ENCODE measurements around the gene MTG2.
"Not testable (repeated sequence)": the region's sequence is repeated elsewhere in the genome, so short reads cannot be mapped to it uniquely, and the experiment has no call there.

The MTG2 gene

GRCh38 chr20:62148383-62148782, 34.4 kb upstream of the MTG2 start:
- H3K27me3 ChIP-seq (ENCODE audit: control insufficient read depth, insufficient read depth, low read length); H3K4me1 ChIP-seq (ENCODE audit: control insufficient read depth, insufficient read depth, low read length); H3K9me3 ChIP-seq (ENCODE audit: control insufficient read depth, low read length); H3K4me3 ChIP-seq (ENCODE audit: low read length); H3K9ac ChIP-seq (ENCODE audit: low read length); H3K36me3 ChIP-seq (ENCODE audit: control insufficient read depth, insufficient read depth, low read length): not testable (repeated sequence)

DNA sequence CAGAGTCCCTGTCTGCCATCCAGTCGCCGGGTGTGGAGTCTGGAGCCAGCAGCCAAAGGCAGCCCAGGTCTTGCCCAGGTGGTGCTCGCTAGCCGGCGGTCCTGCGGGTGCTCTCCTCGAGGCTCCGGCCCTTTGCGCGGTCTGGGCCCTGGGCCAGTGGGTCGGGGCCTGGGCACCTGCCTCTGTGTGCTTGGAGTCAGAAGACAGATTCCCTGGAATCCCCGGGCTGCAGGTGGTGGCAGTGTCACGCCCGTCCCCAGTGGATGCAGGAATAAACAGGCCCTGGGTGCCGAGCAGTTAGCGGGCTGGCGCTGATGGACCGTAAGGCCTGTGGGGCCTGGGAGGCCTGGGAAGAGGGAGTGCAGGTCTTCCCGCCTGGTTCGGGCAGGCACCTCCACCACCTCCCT, 33.9 kb upstream of the MTG2 start:
- Histone ChIP-seq H3K27me3 (ENCODE audit: control insufficient read depth, insufficient read depth, low read length) (no peaks in the 10 kb centered on the region), H3K9me3 (ENCODE audit: control insufficient read depth, low read length) (no peaks in the 10 kb centered on the region), H3K9ac (ENCODE audit: low read length) (no peak overlapping the region), H3K4me3 (ENCODE audit: low read length) (no peak overlapping the region), H3K36me3 (ENCODE audit: control insufficient read depth, insufficient read depth, low read length) (no peaks in the 10 kb centered on the region), H3K4me1 (ENCODE audit: control insufficient read depth, insufficient read depth, low read length) (peaks cover 7% of the 10 kb centered on the region)

DNA sequence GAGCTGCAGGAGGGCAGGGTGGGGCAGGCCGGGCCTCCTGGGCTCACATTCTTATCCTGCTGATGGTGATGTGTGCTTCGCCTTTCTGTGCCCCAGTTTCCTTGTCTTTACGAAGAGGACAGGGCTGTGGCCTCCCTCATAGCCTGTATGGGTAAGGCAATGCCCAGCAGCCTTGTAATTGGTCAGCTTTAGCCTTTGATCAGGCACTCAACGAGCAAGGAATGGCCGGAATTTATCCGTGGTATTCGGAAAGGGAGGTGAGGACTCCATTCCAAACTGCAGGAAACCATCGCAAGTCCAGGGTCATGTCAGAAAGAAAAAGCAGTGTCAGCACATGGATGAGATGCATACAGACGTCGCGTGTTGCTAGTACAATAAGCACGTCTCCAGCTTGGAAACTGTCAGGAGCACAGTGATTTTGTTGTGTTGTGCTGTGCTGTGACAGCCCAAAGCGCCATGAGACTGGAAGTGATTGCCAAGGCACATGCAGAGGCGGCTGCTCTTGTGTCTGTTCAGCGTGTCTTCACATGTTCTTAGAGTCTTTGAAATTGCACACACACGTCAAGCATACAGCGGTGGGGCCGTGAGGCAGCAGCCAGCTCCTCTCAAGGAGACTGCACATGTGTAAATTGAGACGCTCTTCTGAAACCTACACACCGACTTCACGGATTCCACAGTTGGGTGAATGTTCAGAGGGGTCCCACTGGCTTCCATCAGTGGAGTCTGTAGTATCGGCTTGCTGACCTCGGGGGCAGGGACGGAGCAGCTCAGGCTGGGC, 33.1 kb upstream of the MTG2 start:
- no peak overlapping the region for H3K9ac ChIP-seq (ENCODE audit: low read length)
- H3K4me1 ChIP-seq (ENCODE audit: control insufficient read depth, insufficient read depth, low read length), result peaks cover 5% of the 10 kb centered on the region
- no peaks in the 10 kb centered on the region for H3K36me3 ChIP-seq (ENCODE audit: control insufficient read depth, insufficient read depth, low read length)

GRCh38 chr20:62150310-62150575, 32.6 kb upstream of the MTG2 start:
- no peaks in the 10 kb centered on the region for H3K27me3 ChIP-seq (ENCODE audit: control insufficient read depth, insufficient read depth, low read length)
- H3K4me3 ChIP-seq (ENCODE audit: low read length), result no peak overlapping the region
- H3K9me3 ChIP-seq (ENCODE audit: control insufficient read depth, low read length), result no peaks in the 10 kb centered on the region
- no peaks in the 10 kb centered on the region for H3K4me1 ChIP-seq (ENCODE audit: control insufficient read depth, insufficient read depth, low read length)
- H3K36me3 ChIP-seq (ENCODE audit: control insufficient read depth, insufficient read depth, low read length), result no peaks in the 10 kb centered on the region
- H3K9ac ChIP-seq (ENCODE audit: low read length), result no peak overlapping the region

More for the DNA sequence above, 33.1 kb upstream of the MTG2 start:
- H3K9me3 ChIP-seq (ENCODE audit: control insufficient read depth, low read length), result no peaks in the 10 kb centered on the region
- no peaks in the 10 kb centered on the region for H3K27me3 ChIP-seq (ENCODE audit: control insufficient read depth, insufficient read depth, low read length)
- no peak overlapping the region for H3K4me3 ChIP-seq (ENCODE audit: low read length)

- H3K36me3 ChIP-seq (ENCODE audit: control insufficient read depth, insufficient read depth, low read length), result no peaks in the 10 kb centered on the region
- no peaks in the 10 kb centered on the region for H3K27me3 ChIP-seq (ENCODE audit: control insufficient read depth, insufficient read depth, low read length)
- no peak overlapping the region for H3K9ac ChIP-seq (ENCODE audit: low read length)
- H3K4me3 ChIP-seq (ENCODE audit: low read length), result no peak overlapping the region
- no peaks in the 10 kb centered on the region for H3K4me1 ChIP-seq (ENCODE audit: control insufficient read depth, insufficient read depth, low read length)
- H3K9me3 ChIP-seq (ENCODE audit: control insufficient read depth, low read length), result no peaks in the 10 kb centered on the region
Measured at GRCh38 chr20:62151225-62151624, 31.6 kb upstream of the MTG2 start.

GRCh38 chr20:62151835-62152364, 30.9 kb upstream of the MTG2 start:
- no peak overlapping the region for H3K4me3 ChIP-seq (ENCODE audit: low read length)
- H3K27me3 ChIP-seq (ENCODE audit: control insufficient read depth, insufficient read depth, low read length), result no peaks in the 10 kb centered on the region
- H3K36me3 ChIP-seq (ENCODE audit: control insufficient read depth, insufficient read depth, low read length), result no peaks in the 10 kb centered on the region
- no peaks in the 10 kb centered on the region for H3K9me3 ChIP-seq (ENCODE audit: control insufficient read depth, low read length)
- H3K9ac ChIP-seq (ENCODE audit: low read length), result no peak overlapping the region
- H3K4me1 ChIP-seq (ENCODE audit: control insufficient read depth, insufficient read depth, low read length), result no peaks in the 10 kb centered on the region

- H3K27me3 ChIP-seq (ENCODE audit: control insufficient read depth, insufficient read depth, low read length), result no peaks in the 10 kb centered on the region
- no peak overlapping the region for H3K9ac ChIP-seq (ENCODE audit: low read length)
- no peaks in the 10 kb centered on the region for H3K9me3 ChIP-seq (ENCODE audit: control insufficient read depth, low read length)
- no peaks in the 10 kb centered on the region for H3K36me3 ChIP-seq (ENCODE audit: control insufficient read depth, insufficient read depth, low read length)
- no peak overlapping the region for H3K4me3 ChIP-seq (ENCODE audit: low read length)
- H3K4me1 ChIP-seq (ENCODE audit: control insufficient read depth, insufficient read depth, low read length), result peaks cover 3% of the 10 kb centered on the region
Measured at GRCh38 chr20:62155428-62156253, 27.2 kb upstream of the MTG2 start.

- no peaks in the 10 kb centered on the region for H3K36me3 ChIP-seq (ENCODE audit: control insufficient read depth, insufficient read depth, low read length)
- H3K4me1 ChIP-seq (ENCODE audit: control insufficient read depth, insufficient read depth, low read length), result peaks cover 3% of the 10 kb centered on the region
- H3K27me3 ChIP-seq (ENCODE audit: control insufficient read depth, insufficient read depth, low read length), result no peaks in the 10 kb centered on the region
- no peak overlapping the region for H3K4me3 ChIP-seq (ENCODE audit: low read length)
- no peak overlapping the region for H3K9ac ChIP-seq (ENCODE audit: low read length)
- no peaks in the 10 kb centered on the region for H3K9me3 ChIP-seq (ENCODE audit: control insufficient read depth, low read length)
Measured at GRCh38 chr20:62156254-62156556, 26.6 kb upstream of the MTG2 start.

DNA sequence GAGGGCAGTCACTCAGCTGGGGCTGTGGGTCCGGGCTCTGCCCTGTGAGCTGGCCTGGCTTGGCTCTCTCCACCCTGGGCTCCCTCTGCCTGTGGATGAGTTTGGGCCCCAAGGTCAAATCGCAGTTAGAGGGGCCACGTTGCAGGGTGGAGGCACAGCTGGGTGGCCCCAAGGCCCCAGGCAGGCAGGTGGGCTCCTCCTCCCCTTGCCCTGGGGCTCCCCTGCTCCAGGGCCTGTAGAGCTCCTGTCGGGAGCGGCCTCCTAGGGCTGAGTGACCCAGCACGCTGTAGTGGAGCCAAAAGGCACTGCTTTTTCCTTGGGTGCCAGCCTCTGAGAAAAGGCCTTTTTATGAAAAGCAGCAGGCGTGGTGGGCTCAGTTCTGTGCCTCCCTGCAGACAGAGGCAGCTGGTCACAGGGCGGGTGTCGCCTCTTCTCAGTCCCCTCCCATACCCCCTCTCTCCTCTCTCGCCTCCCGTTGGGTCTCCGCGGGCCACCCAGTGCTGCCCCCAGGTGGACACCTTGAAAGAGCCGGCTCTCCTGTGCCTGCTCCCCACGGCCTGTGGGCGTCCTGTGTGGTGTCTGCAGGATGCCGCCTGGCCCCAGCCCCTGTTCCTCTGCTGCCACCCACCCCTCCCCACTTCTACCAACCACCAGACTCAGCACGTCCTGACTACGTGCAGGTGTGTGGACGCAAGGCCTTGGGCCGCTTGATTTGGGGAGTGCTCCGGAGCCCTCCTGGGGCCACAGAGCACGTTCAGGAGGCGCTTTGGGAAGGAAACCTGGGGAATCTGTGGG, 26.0 kb upstream of the MTG2 start:
- Histone ChIP-seq H3K36me3 (ENCODE audit: control insufficient read depth, insufficient read depth, low read length) (no peaks in the 10 kb centered on the region), H3K4me1 (ENCODE audit: control insufficient read depth, insufficient read depth, low read length) (peaks cover 3% of the 10 kb centered on the region), H3K9ac (ENCODE audit: low read length) (no peak overlapping the region)

GRCh38 chr20:62157387-62158087, 25.3 kb upstream of the MTG2 start:
- Histone ChIP-seq H3K4me1 (ENCODE audit: control insufficient read depth, insufficient read depth, low read length) (peaks cover 3% of the 10 kb centered on the region), H3K9me3 (ENCODE audit: control insufficient read depth, low read length) (no peaks in the 10 kb centered on the region), H3K36me3 (ENCODE audit: control insufficient read depth, insufficient read depth, low read length) (no peaks in the 10 kb centered on the region), H3K27me3 (ENCODE audit: control insufficient read depth, insufficient read depth, low read length) (no peaks in the 10 kb centered on the region), H3K9ac (ENCODE audit: low read length) (no peak overlapping the region), H3K4me3 (ENCODE audit: low read length) (no peak overlapping the region)

More for the DNA sequence above, 26.0 kb upstream of the MTG2 start:
- Histone ChIP-seq H3K4me3 (ENCODE audit: low read length) (no peak overlapping the region), H3K9me3 (ENCODE audit: control insufficient read depth, low read length) (no peaks in the 10 kb centered on the region), H3K27me3 (ENCODE audit: control insufficient read depth, insufficient read depth, low read length) (no peaks in the 10 kb centered on the region)

DNA sequence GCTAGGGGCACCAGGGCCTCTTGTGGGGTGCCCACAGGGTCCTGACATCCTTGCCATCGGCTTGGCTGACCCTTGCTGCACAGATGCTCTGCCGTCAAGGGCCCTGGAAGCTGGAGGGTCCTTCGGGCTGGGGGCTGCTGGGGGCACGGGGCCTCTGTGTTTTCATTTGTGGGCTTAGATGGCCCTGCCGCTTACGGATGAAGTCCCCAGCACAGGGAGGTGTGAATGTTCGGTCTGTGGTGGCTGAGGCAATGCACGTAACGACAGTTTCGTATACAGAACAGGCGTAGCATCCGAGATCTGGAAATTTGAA, 24.8 kb upstream of the MTG2 start:
- Histone ChIP-seq H3K4me1 (ENCODE audit: control insufficient read depth, insufficient read depth, low read length) (peaks cover 3% of the 10 kb centered on the region), H3K27me3 (ENCODE audit: control insufficient read depth, insufficient read depth, low read length) (no peaks in the 10 kb centered on the region), H3K36me3 (ENCODE audit: control insufficient read depth, insufficient read depth, low read length) (no peaks in the 10 kb centered on the region), H3K9ac (ENCODE audit: low read length) (no peak overlapping the region), H3K9me3 (ENCODE audit: control insufficient read depth, low read length) (no peaks in the 10 kb centered on the region), H3K4me3 (ENCODE audit: low read length) (no peak overlapping the region)

Measured in mucosa of stomach (tissue), 1 donor.